WTC11 (cell line): ENCODE results near the gene FAM50A.

Source experiments
- CBFB ChIP-seq: sonication (generic); formaldehyde crosslinking; IDR thresholded peaks from 2 replicates; pipeline ENCODE4 v1.8.1; 2022; ENCODE audit warnings: mild to moderate bottlenecking, low read depth, missing genetic modification reagents
- CREB1 ChIP-seq: sonication (generic); formaldehyde crosslinking; IDR thresholded peaks from 2 replicates; pipeline ENCODE4 v1.8.0; 2023; ENCODE audit warnings: mild to moderate bottlenecking, missing genetic modification reagents
- CTCF ChIP-seq: fragments of 200-600 bp; IDR thresholded peaks from 2 replicates; pipeline ENCODE4 v1.8.0; 2022; ENCODE audit warnings: antibody characterized with exemption
- GABPB1 ChIP-seq: sonication (generic); formaldehyde crosslinking; IDR thresholded peaks from 2 replicates; pipeline ENCODE4 v1.8.1; 2023; ENCODE audit warnings: mild to moderate bottlenecking, missing genetic modification reagents
- HMGXB4 ChIP-seq: sonication (generic); formaldehyde crosslinking; IDR thresholded peaks from 2 replicates; pipeline ENCODE4 v1.8.1; 2023; ENCODE audit warnings: mild to moderate bottlenecking, moderate library complexity, missing genetic modification reagents
- JUN ChIP-seq: sonication (generic); formaldehyde crosslinking; IDR thresholded peaks from 2 replicates; pipeline ENCODE4 v1.8.0; 2023; ENCODE audit warnings: mild to moderate bottlenecking, missing genetic modification reagents
- MXD4 ChIP-seq: fragments of 250-450 bp; sonication (Bioruptor Pico); IDR thresholded peaks from 2 replicates; pipeline ENCODE4 v1.8.0; 2021; ENCODE audit warnings: mild to moderate bottlenecking, moderate library complexity, borderline replicate concordance
- NR3C1 ChIP-seq: sonication (generic); formaldehyde crosslinking; conservative IDR thresholded peaks from 2 replicates; pipeline ENCODE4 v1.8.1; 2023; ENCODE audit warnings: low read depth, mild to moderate bottlenecking, missing genetic modification reagents
- SOX15 ChIP-seq: fragments of 250-450 bp; sonication (Bioruptor Pico); IDR thresholded peaks from 2 replicates; pipeline ENCODE4 v1.9.0; 2021; ENCODE audit warnings: mild to moderate bottlenecking
- TEAD1 ChIP-seq: sonication (generic); formaldehyde crosslinking; IDR thresholded peaks from 2 replicates; pipeline ENCODE4 v1.8.0; 2022; ENCODE audit warnings: mild to moderate bottlenecking, missing genetic modification reagents
- TF ChIP-seq, protein P1 (sequence below): sonication (generic); formaldehyde crosslinking; IDR thresholded peaks from 2 replicates; pipeline ENCODE4 v1.8.1; 2023; ENCODE audit warnings: mild to moderate bottlenecking, missing genetic modification reagents, borderline replicate concordance
- TF ChIP-seq, protein P2 (sequence below): sonication (generic); formaldehyde crosslinking; IDR thresholded peaks from 2 replicates; pipeline ENCODE4 v1.8.0; 2022; ENCODE audit warnings: mild to moderate bottlenecking, missing genetic modification reagents

DNA sequence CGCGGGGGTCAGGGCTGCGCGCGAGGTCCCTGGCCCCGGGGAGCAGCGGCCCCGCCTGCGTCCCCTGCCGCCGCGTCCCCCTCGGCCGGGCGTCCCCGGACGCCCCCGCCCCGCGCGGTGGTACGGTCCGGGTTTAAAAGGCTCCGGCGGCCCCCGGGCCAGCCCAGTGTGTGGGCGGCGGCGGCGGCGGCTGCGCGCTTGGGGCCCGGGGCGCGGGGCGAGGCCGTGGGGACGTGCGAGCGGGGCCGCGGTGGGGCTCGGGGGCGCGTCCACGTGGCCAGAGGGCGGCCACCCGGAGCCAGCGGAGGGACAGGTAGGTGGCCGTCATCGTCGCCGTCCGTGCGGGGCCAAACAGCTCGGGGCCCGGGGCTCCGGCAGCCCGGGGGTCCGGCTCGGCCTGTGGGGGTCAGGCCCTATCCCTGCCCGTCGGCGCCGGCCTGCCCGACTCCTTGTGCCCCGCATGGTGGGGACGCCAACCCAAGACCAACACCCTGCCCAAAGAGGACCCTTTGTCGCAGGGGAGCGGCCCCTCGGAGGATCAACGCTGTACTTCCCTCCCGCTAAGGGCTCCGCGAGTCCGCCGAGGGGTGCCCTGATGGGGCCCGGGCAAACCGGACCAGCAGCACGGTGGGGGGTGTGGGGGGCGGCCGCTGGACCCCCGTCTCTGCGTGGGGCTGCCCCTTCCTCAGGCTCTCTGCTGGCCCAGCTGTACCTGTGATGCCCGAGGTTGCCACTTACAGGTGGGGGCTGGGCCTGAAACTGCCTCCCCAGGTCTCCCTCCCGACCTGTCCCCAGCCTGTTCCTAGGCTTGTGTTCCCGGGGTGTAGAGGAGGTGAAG is 14.4 kb downstream of the FAM50A start, which contains the start of gene PLXNA3:
- no peak for TF ChIP-seq NR3C1 (CRISPR knock-in tag)
- TF ChIP-seq CTCF = no peak
- TF ChIP-seq SOX15 (CRISPR knock-in tag) = no peak
- TF ChIP-seq, protein P1, sequence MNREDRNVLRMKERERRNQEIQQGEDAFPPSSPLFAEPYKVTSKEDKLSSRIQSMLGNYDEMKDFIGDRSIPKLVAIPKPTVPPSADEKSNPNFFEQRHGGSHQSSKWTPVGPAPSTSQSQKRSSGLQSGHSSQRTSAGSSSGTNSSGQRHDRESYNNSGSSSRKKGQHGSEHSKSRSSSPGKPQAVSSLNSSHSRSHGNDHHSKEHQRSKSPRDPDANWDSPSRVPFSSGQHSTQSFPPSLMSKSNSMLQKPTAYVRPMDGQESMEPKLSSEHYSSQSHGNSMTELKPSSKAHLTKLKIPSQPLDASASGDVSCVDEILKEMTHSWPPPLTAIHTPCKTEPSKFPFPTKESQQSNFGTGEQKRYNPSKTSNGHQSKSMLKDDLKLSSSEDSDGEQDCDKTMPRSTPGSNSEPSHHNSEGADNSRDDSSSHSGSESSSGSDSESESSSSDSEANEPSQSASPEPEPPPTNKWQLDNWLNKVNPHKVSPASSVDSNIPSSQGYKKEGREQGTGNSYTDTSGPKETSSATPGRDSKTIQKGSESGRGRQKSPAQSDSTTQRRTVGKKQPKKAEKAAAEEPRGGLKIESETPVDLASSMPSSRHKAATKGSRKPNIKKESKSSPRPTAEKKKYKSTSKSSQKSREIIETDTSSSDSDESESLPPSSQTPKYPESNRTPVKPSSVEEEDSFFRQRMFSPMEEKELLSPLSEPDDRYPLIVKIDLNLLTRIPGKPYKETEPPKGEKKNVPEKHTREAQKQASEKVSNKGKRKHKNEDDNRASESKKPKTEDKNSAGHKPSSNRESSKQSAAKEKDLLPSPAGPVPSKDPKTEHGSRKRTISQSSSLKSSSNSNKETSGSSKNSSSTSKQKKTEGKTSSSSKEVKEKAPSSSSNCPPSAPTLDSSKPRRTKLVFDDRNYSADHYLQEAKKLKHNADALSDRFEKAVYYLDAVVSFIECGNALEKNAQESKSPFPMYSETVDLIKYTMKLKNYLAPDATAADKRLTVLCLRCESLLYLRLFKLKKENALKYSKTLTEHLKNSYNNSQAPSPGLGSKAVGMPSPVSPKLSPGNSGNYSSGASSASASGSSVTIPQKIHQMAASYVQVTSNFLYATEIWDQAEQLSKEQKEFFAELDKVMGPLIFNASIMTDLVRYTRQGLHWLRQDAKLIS (CRISPR knock-in tag) = no peak
- TF ChIP-seq CREB1 = no peak
- no peak for TF ChIP-seq HMGXB4
- TF ChIP-seq CBFB (CRISPR knock-in tag) = no peak
- TF ChIP-seq GABPB1 (CRISPR knock-in tag) = no peak
- TF ChIP-seq, protein P2, sequence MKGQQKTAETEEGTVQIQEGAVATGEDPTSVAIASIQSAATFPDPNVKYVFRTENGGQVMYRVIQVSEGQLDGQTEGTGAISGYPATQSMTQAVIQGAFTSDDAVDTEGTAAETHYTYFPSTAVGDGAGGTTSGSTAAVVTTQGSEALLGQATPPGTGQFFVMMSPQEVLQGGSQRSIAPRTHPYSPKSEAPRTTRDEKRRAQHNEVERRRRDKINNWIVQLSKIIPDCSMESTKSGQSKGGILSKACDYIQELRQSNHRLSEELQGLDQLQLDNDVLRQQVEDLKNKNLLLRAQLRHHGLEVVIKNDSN (CRISPR knock-in tag) = no peak
- TF ChIP-seq JUN (CRISPR knock-in tag) = no peak
- no peak for TF ChIP-seq TEAD1 (CRISPR knock-in tag)
- TF ChIP-seq MXD4 (CRISPR knock-in tag) = no peak
